ENCODE measurements around the gene TRIOBP. TPM values are rescaled to one million over a fixed set of nuclear protein-coding genes. Genes with fewer than 3 reads are reported as not detected.

The TRIOBP gene
- total RNA-seq, 2 donors from 2014 or later = 126 to 146 TPM

DNA sequence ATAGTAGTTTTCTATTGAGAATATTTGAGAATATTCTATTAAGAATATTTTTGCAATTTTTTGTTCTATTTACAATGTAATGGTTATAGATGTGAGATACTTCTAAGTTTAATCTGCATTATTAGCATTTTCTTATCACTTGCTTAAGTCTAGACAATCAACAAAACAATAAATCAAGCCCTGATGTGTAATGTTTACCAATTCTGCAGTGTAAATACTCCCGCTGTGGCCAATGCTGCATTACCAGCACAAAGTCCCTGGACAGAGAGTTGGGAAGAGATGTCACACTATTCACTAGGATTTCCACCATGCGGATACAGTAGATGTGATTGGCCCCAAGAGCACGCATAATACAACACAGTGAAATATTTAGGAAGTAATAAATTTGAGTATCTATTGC is 63.3 kb downstream of the TRIOBP start:
- no peak overlapping the region for H3K27ac ChIP-seq
- H3K36me3 ChIP-seq = peaks cover 64% of the 10 kb centered on the region
- no peaks in the 10 kb centered on the region for H3K27me3 ChIP-seq (replicated peaks; ENCODE audit: insufficient read depth)
- no peak overlapping the region for H3K4me3 ChIP-seq
- no peak for ATAC-seq (ENCODE audit: insufficient number of reproducible peaks, low FRiP score, low read depth)
- TF ChIP-seq, protein P1, sequence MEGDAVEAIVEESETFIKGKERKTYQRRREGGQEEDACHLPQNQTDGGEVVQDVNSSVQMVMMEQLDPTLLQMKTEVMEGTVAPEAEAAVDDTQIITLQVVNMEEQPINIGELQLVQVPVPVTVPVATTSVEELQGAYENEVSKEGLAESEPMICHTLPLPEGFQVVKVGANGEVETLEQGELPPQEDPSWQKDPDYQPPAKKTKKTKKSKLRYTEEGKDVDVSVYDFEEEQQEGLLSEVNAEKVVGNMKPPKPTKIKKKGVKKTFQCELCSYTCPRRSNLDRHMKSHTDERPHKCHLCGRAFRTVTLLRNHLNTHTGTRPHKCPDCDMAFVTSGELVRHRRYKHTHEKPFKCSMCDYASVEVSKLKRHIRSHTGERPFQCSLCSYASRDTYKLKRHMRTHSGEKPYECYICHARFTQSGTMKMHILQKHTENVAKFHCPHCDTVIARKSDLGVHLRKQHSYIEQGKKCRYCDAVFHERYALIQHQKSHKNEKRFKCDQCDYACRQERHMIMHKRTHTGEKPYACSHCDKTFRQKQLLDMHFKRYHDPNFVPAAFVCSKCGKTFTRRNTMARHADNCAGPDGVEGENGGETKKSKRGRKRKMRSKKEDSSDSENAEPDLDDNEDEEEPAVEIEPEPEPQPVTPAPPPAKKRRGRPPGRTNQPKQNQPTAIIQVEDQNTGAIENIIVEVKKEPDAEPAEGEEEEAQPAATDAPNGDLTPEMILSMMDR (IDR thresholded peaks at IDR 0.05) = no peak
- DNase-seq (ENCODE audit: low spot score) = no peak
- H3K9me3 ChIP-seq = no peaks in the 10 kb centered on the region
- peaks cover 0 to 10% of the 10 kb centered on the region in 2 donors for H3K4me1 ChIP-seq (ENCODE audit: control insufficient read depth in 1 of 2, low read depth in 2 of 2)

- Histone ChIP-seq H3K27ac (no peak overlapping the region), H3K9me3 (no peaks in the 10 kb centered on the region), H3K4me1 (ENCODE audit: control insufficient read depth in 1 of 2, low read depth in 2 of 2) (peaks cover 0 to 10% of the 10 kb centered on the region in 2 donors), H3K27me3 (replicated peaks; ENCODE audit: insufficient read depth) (no peaks in the 10 kb centered on the region), H3K4me3 (no peak overlapping the region), H3K36me3 (peaks cover 52% of the 10 kb centered on the region)
- DNase-seq (ENCODE audit: low spot score) (no peak), ATAC-seq (ENCODE audit: insufficient number of reproducible peaks, low FRiP score, low read depth) (no peak)
- TF ChIP-seq, protein P1 (IDR thresholded peaks at IDR 0.05) = no peak
These were observed 65.6 kb downstream of the TRIOBP start for GRCh38 chr22:37762389-37762836.

- no peak for DNase-seq (ENCODE audit: low spot score)
- no peaks in the 10 kb centered on the region for H3K9me3 ChIP-seq
- no peak overlapping the region for H3K4me3 ChIP-seq
- peaks cover 46% of the 10 kb centered on the region for H3K36me3 ChIP-seq
- TF ChIP-seq, protein P1 (IDR thresholded peaks at IDR 0.05) = no peak
- no peak overlapping the region for H3K27ac ChIP-seq
- no peaks in the 10 kb centered on the region for H3K27me3 ChIP-seq (replicated peaks; ENCODE audit: insufficient read depth)
- H3K4me1 ChIP-seq (ENCODE audit: control insufficient read depth in 1 of 2, low read depth in 2 of 2) = peaks cover 0 to 10% of the 10 kb centered on the region in 2 donors
- ATAC-seq (ENCODE audit: insufficient number of reproducible peaks, low FRiP score, low read depth) = no peak
These were observed 66.2 kb downstream of the TRIOBP start for GRCh38 chr22:37763012-37763411.

GRCh38 chr22:37763652-37764051 is 66.8 kb downstream of the TRIOBP start:
- H3K4me3 ChIP-seq = no peak overlapping the region
- H3K9me3 ChIP-seq = no peaks in the 10 kb centered on the region
- peaks cover 46% of the 10 kb centered on the region for H3K36me3 ChIP-seq
- ATAC-seq (ENCODE audit: insufficient number of reproducible peaks, low FRiP score, low read depth) = no peak
- no peak overlapping the region for H3K27ac ChIP-seq
- no peaks in the 10 kb centered on the region for H3K27me3 ChIP-seq (replicated peaks; ENCODE audit: insufficient read depth)
- no peak for DNase-seq (ENCODE audit: low spot score)
- TF ChIP-seq, protein P1 (IDR thresholded peaks at IDR 0.05) = no peak
- peaks cover 0 to 10% of the 10 kb centered on the region in 2 donors for H3K4me1 ChIP-seq (ENCODE audit: control insufficient read depth in 1 of 2, low read depth in 2 of 2)

DNA sequence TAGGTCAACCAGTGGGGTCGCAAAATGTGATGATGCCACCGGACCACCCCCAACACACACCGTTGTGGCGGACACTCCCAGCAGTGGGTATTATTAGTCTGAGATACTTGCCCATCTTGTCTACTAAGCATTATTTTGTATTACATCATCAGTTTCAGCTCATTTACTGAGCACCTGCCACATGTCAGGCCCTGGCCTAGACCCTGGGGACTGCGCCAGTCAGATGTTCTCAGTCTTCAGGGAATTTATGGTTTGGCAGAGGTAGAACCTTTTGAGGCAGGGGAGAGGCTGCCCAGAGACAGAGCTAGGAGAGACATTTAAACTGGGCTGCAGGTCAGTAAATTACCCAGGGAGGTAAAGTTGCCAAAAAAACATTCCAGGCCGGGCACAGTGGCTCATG is 67.8 kb downstream of the TRIOBP start:
- ATAC-seq (ENCODE audit: insufficient number of reproducible peaks, low FRiP score, low read depth) (no peak), DNase-seq (ENCODE audit: low spot score) (no peak)
- Histone ChIP-seq H3K36me3 (peaks cover 44% of the 10 kb centered on the region), H3K27ac (no peak overlapping the region), H3K27me3 (replicated peaks; ENCODE audit: insufficient read depth) (no peaks in the 10 kb centered on the region), H3K9me3 (no peaks in the 10 kb centered on the region), H3K4me3 (no peak overlapping the region), H3K4me1 (ENCODE audit: control insufficient read depth in 1 of 2, low read depth in 2 of 2) (peaks cover 0 to 10% of the 10 kb centered on the region in 2 donors)
- TF ChIP-seq, protein P1 (IDR thresholded peaks at IDR 0.05) = no peak
